ENCODE results near the gene GXYLT2. TPM values are rescaled to one million over a fixed set of nuclear protein-coding genes. Genes with fewer than 3 reads are reported as not detected.
A peak's percentile ranks its signal among the peaks of the same experiment; 100 is the strongest.

GXYLT2 gene
- total RNA-seq, 4 donors from 2014 or later: 0.72 to 6.8 (median 2.3) TPM

GRCh38 chr3:72862314-72863090 lies 25.3 kb upstream of the GXYLT2 start:
- DNase-seq (ENCODE audit: low spot score in 2 of 2): no peak
- no peak for TF ChIP-seq POLR2A (IDR thresholded peaks at IDR 0.05)
- H3K4me3 ChIP-seq (ENCODE audit: low read depth, poor library complexity, severe bottlenecking): no peak overlapping the region
- 66 to 68% methylated on average over 7 of the region's 7 CpGs for WGBS, 2 donors
- intact Hi-C loops (cut with DNase I; ENCODE audit: low total_unique reads): no loop called here

DNA sequence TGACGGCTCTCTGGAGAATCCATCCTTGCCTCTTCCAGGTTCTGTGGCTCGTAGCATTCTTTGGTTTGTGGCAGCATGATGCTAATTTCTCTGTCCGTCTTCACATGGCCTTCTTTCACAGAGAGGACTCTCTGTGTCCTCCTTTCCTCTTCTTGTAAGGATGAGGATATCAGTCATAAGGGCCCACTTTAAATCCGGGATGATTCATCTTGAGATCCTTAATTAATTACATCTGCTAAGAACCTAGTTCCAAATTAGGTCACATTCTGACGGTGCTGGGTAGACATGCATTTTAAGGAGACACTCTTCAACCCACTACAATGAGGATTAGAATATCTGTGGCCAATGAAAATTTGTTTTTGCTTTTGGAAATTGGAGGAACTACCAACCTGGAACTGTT lies 15.7 kb upstream of the GXYLT2 start:
- intact Hi-C loops (cut with DNase I; ENCODE audit: low total_unique reads): no loop called here
- 54 to 57% methylated on average over 5 of the region's 5 CpGs for WGBS, 2 donors
- TF ChIP-seq, protein P1, sequence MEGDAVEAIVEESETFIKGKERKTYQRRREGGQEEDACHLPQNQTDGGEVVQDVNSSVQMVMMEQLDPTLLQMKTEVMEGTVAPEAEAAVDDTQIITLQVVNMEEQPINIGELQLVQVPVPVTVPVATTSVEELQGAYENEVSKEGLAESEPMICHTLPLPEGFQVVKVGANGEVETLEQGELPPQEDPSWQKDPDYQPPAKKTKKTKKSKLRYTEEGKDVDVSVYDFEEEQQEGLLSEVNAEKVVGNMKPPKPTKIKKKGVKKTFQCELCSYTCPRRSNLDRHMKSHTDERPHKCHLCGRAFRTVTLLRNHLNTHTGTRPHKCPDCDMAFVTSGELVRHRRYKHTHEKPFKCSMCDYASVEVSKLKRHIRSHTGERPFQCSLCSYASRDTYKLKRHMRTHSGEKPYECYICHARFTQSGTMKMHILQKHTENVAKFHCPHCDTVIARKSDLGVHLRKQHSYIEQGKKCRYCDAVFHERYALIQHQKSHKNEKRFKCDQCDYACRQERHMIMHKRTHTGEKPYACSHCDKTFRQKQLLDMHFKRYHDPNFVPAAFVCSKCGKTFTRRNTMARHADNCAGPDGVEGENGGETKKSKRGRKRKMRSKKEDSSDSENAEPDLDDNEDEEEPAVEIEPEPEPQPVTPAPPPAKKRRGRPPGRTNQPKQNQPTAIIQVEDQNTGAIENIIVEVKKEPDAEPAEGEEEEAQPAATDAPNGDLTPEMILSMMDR (IDR thresholded peaks at IDR 0.05): no peak
- TF ChIP-seq POLR2A (IDR thresholded peaks at IDR 0.05): no peak
- no peak for DNase-seq (ENCODE audit: low spot score in 2 of 2)
- no peak overlapping the region for H3K4me3 ChIP-seq (ENCODE audit: low read depth, poor library complexity, severe bottlenecking)

GRCh38 chr3:72887343-72887704 lies 522 bp upstream of the GXYLT2 start:
- no peak for DNase-seq (ENCODE audit: low spot score in 2 of 2)
- 0 to 3% methylated on average over 7 of the region's 7 CpGs for WGBS, 2 donors
- peak overlapping the region; percentile 4 for H3K4me3 ChIP-seq (ENCODE audit: low read depth, poor library complexity, severe bottlenecking)
- intact Hi-C loops (cut with DNase I; ENCODE audit: low total_unique reads): no loop called here
- TF ChIP-seq, protein P1 (IDR thresholded peaks at IDR 0.05): no peak
- TF ChIP-seq POLR2A (IDR thresholded peaks at IDR 0.05): no peak

DNA sequence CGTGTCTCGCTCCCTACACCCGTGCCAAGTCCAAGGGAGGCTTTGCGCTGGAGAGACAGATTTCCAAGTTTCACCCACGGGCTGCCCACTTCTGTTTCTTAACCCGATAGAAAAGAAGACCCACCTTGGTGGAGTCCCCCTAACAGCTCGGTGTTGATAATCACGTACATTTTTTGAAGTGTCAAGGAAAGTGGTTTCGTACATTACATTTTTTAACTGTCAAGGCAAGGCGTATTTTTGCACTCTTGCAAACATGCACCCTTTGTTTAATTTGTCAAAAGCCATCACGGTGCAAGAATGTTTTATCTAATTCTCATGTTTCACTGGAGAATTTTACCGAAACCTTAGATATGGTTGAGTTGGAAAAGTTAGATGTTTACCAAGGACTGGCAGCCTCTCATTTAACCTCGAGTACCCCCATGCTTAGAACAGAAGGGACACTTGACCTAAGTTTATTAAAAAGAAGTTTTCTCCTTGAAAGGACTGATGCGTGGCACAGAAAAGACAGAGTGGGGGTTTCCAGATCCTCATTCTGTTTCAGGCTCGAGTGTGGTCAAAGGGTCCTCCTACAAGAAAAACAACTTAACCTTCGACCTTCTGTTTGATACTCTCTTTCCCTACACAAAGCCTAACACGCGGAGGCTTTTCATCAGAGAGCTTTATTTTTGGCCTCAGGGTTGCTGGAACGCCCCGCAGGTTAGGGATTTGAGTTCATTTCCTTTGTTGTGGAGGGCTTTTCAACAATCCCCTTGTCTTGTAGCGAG lies 882 bp downstream of the GXYLT2 start:
- TF ChIP-seq, protein P1 (IDR thresholded peaks at IDR 0.05): no peak
- TF ChIP-seq POLR2A (IDR thresholded peaks at IDR 0.05): no peak
- no peak overlapping the region for H3K4me3 ChIP-seq (ENCODE audit: low read depth, poor library complexity, severe bottlenecking)
- intact Hi-C loops (cut with DNase I; ENCODE audit: low total_unique reads): no loop called here
- 17 to 22% methylated on average over 21 of the region's 21 CpGs for WGBS, 2 donors
- DNase-seq (ENCODE audit: low spot score in 2 of 2): no peak

- intact Hi-C loops (cut with DNase I; ENCODE audit: low total_unique reads): no loop called here
- 47 to 66% methylated on average over 13 of the region's 13 CpGs for WGBS, 2 donors
- no peak overlapping the region for H3K4me3 ChIP-seq (ENCODE audit: low read depth, poor library complexity, severe bottlenecking)
- TF ChIP-seq POLR2A (IDR thresholded peaks at IDR 0.05): no peak
- TF ChIP-seq, protein P1 (IDR thresholded peaks at IDR 0.05): no peak
- no peak for DNase-seq (ENCODE audit: low spot score in 2 of 2)
Measured at GRCh38 chr3:72889310-72890165, 1.7 kb downstream of the GXYLT2 start.

Measured in lower leg skin (tissue), 4 donors.